NCI-H146 treated with DMSO at 0.1 percent for 48 hours (cell line): ENCODE measurements around the gene ZNF10.

ENCODE experiments used
- DNase-seq: peaks from one replicate; lab custom pipeline; 2025; ENCODE audit not compliant: unreplicated experiment; lab: John Stamatoyannopoulos, UW

The ZNF10 gene

GRCh38 chr12:133192847-133193246 is 62.4 kb downstream of the ZNF10 start:
- DNase-seq: no peak

DNA sequence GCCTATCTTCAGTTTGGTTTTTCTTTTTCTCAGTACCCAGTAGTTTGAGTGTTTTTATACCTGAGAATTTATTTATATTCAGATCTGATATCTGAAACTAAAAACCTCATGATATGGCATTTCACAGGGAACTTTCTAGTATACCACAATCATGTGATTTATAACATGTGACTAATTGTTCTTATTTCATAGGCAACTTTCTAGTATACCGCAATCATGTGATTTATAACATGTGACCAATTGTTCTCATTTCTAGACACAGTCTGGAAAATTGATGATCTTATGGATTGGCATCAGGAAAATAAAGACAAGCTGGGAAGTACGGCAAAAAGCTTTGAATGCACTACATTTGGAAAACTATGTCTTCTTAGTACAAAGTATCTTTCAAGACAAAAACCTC is 71.5 kb downstream of the ZNF10 start:
- DNase-seq: no peak

DNA sequence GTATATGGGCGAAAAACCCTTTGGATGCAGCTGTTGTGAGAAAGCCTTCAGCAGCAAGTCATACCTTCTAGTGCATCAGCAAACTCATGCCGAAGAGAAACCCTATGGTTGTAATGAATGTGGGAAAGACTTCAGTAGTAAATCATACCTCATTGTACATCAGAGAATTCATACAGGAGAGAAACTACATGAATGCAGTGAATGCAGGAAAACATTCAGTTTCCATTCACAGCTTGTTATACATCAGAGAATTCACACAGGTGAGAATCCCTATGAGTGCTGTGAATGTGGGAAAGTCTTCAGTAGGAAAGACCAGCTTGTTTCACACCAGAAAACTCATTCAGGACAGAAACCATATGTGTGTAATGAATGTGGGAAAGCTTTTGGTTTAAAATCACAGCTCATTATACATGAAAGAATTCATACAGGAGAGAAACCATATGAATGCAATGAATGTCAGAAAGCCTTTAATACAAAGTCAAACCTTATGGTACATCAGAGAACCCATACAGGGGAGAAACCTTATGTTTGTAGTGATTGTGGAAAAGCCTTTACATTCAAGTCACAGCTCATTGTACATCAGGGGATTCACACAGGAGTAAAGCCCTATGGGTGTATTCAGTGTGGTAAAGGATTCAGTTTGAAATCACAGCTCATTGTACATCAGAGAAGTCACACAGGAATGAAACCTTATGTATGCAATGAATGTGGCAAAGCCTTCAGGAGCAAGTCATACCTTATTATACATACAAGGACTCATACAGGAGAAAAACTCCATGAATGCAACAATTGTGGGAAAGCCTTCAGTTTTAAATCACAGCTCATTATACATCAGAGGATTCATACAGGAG is 72.3 kb downstream of the ZNF10 start:
- DNase-seq: no peak

- DNase-seq: no peak
Measured at GRCh38 chr12:133203344-133204263, 73.2 kb downstream of the ZNF10 start.

DNA sequence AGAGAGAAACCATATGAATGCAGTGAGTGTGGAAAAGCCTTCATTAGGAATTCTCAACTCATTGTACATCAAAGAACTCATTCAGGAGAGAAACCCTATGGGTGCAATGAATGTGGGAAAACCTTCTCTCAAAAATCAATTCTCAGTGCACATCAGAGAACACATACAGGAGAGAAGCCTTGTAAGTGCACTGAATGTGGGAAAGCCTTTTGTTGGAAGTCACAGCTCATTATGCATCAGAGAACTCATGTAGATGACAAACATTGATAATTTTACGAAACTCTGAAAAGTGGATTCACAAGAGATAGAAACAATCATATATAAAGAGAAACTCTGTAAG is 73.8 kb downstream of the ZNF10 start:
- no peak for DNase-seq

- no peak for DNase-seq
Measured at GRCh38 chr12:133206390-133206789, 76.0 kb downstream of the ZNF10 start.
